ENCODE measurements around the gene EPYC. TPM values are rescaled to one million over a fixed set of nuclear protein-coding genes. Genes with fewer than 3 reads are reported as not detected.

EPYC gene
- total RNA-seq, 3 donors from 2014 or later = not detected

DNA sequence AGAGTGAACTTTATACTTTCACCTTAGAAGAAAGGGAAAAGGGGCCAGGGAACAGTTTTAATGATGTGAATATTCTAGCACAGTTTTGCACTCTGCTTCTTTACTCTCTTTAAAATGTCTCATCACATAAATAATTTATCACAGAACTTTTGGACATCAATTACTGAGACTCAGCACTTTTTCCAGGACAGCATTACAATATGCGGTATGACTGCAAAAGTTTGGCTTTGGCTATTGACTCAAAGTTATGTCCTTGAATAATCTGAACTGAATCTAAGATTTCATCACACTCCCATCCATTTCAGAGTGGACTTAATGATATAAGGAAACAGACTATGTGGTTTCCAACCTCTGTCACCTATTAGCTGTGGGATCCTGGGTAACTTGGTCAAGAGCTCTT is 61.5 kb downstream of the EPYC start:
- no peak overlapping the region for H3K4me3 ChIP-seq
- no peaks in the 10 kb centered on the region for H3K36me3 ChIP-seq
- intact Hi-C loops (cut with DNase I; ENCODE audit: low total_unique reads) = no loop called here
- no peak overlapping the region for H3K27ac ChIP-seq
- no peak for DNase-seq (ENCODE audit: low spot score in 2 of 2)
- no peak for TF ChIP-seq POLR2A (IDR thresholded peaks at IDR 0.05)
- TF ChIP-seq CTCF (IDR thresholded peaks at IDR 0.05) = no peak
- TF ChIP-seq POLR2AphosphoS5 (IDR thresholded peaks at IDR 0.05) = no peak
- no peaks in the 10 kb centered on the region for H3K9me3 ChIP-seq
- H3K27me3 ChIP-seq = no peaks in the 10 kb centered on the region
- no peaks in the 10 kb centered on the region for H3K4me1 ChIP-seq

- Histone ChIP-seq H3K36me3 (no peaks in the 10 kb centered on the region), H3K9me3 (no peaks in the 10 kb centered on the region), H3K4me3 (no peak overlapping the region), H3K27ac (no peak overlapping the region), H3K27me3 (no peaks in the 10 kb centered on the region), H3K4me1 (no peaks in the 10 kb centered on the region)
- intact Hi-C loops (cut with DNase I; ENCODE audit: low total_unique reads) = no loop called here
- TF ChIP-seq CTCF (IDR thresholded peaks at IDR 0.05) = peak in 1 of 3 donors; percentile 35
- no peak for TF ChIP-seq POLR2AphosphoS5 (IDR thresholded peaks at IDR 0.05)
- TF ChIP-seq POLR2A (IDR thresholded peaks at IDR 0.05) = no peak
- no peak for DNase-seq (ENCODE audit: low spot score in 2 of 2)
These were observed 63.8 kb downstream of the EPYC start for GRCh38 chr12:90940872-90941499.

DNA sequence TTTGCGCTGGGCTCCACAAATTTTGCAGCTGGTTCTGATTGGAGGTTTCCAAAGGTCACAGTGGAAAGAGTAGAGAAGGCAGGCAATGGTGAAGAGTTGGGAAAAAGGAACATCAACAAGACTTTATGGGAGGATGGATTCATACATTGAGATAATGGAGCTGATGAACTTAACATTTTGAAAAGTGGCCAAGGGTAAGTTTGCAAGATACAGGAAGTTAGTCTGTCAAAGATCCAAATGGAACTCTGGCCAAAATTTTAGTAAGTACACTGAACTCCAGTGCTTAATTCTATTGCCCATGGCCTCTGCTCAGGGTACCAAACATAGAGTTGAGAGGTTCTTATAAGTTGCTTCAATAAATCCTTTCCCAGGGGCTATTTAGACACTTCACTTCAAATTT is 65.4 kb downstream of the EPYC start:
- DNase-seq (ENCODE audit: low spot score in 2 of 2) = no peak
- H3K27ac ChIP-seq = no peak overlapping the region

GRCh38 chr12:90938451-90938850 is 66.3 kb downstream of the EPYC start:
- Histone ChIP-seq H3K4me3 (no peak overlapping the region), H3K36me3 (no peaks in the 10 kb centered on the region), H3K4me1 (no peaks in the 10 kb centered on the region), H3K27me3 (no peaks in the 10 kb centered on the region), H3K9me3 (no peaks in the 10 kb centered on the region), H3K27ac (no peak overlapping the region)
- TF ChIP-seq POLR2AphosphoS5 (IDR thresholded peaks at IDR 0.05) = no peak
- TF ChIP-seq POLR2A (IDR thresholded peaks at IDR 0.05) = no peak
- no peak for TF ChIP-seq CTCF (IDR thresholded peaks at IDR 0.05)
- intact Hi-C loops (cut with DNase I; ENCODE audit: low total_unique reads) = no loop called here
- DNase-seq (ENCODE audit: low spot score in 2 of 2) = no peak

More for the DNA sequence above, 65.4 kb downstream of the EPYC start:
- Histone ChIP-seq H3K4me1 (no peaks in the 10 kb centered on the region), H3K9me3 (no peaks in the 10 kb centered on the region), H3K27me3 (no peaks in the 10 kb centered on the region), H3K4me3 (no peak overlapping the region), H3K36me3 (no peaks in the 10 kb centered on the region)
- intact Hi-C loops (cut with DNase I; ENCODE audit: low total_unique reads) = no loop called here
- TF ChIP-seq POLR2A (IDR thresholded peaks at IDR 0.05) = no peak
- TF ChIP-seq CTCF (IDR thresholded peaks at IDR 0.05) = no peak
- no peak for TF ChIP-seq POLR2AphosphoS5 (IDR thresholded peaks at IDR 0.05)

DNA sequence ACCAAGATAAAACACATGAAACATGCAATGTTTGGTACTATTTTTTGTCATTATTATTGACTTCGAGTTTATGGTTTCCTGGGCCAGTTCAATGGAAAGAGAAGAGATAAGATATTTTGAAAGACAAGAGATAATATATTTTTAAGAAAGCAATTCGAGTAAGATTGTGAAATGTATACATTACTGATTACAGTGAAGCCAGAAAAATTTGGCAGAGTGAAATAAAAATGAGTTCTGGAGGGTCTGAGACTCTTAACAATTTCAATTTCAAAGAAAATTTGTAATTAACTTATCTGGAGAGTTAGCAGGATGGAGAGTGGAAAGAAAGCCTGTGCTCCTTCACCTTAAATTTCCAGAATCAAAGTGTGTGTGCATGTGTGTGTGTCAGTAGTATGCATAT is 67.1 kb downstream of the EPYC start:
- no peak for TF ChIP-seq CTCF (IDR thresholded peaks at IDR 0.05)
- no peak for TF ChIP-seq POLR2A (IDR thresholded peaks at IDR 0.05)
- TF ChIP-seq POLR2AphosphoS5 (IDR thresholded peaks at IDR 0.05) = no peak
- H3K4me1 ChIP-seq = no peaks in the 10 kb centered on the region
- no peaks in the 10 kb centered on the region for H3K27me3 ChIP-seq
- no peak overlapping the region for H3K4me3 ChIP-seq
- no peaks in the 10 kb centered on the region for H3K9me3 ChIP-seq
- no peak overlapping the region for H3K27ac ChIP-seq
- no peak for DNase-seq (ENCODE audit: low spot score in 2 of 2)
- H3K36me3 ChIP-seq = no peaks in the 10 kb centered on the region
- intact Hi-C loops (cut with DNase I; ENCODE audit: low total_unique reads) = loop anchor here (2.0 kb wide), 1 partner anchor 47 kb away; no protein-coding TSS in a partner anchor

Data from breast epithelium (tissue), 4 donors.